G401 (cell line): Measurements from ENCODE around the gene LRCH1. TPM values are rescaled to one million over a fixed set of nuclear protein-coding genes. Genes with fewer than 3 reads are reported as not detected.

Source experiments
- DNase-seq: peaks from one replicate; pipeline ENCODE4 v3.0.0-alpha.2; 2015; ENCODE audit warnings: low spot score
- in situ Hi-C: cut with HindIII; loops from 2 replicates; pipeline ENCODE4 v1.10.0; 2016; ENCODE audit warnings: low sequenced_read_pairs, mixed read lengths
- total RNA-seq: library from RNA; depleted of rRNA; stranded (reverse); fragments of >200 nt; shearing (Covaris generic); gene quantifications from 2 replicates; pipeline ENCODE4 v1.2.3, GENCODE V29; 2014

Gene LRCH1
- total RNA-seq, 1 experiment from 2014 or later: 0.85 TPM

DNA sequence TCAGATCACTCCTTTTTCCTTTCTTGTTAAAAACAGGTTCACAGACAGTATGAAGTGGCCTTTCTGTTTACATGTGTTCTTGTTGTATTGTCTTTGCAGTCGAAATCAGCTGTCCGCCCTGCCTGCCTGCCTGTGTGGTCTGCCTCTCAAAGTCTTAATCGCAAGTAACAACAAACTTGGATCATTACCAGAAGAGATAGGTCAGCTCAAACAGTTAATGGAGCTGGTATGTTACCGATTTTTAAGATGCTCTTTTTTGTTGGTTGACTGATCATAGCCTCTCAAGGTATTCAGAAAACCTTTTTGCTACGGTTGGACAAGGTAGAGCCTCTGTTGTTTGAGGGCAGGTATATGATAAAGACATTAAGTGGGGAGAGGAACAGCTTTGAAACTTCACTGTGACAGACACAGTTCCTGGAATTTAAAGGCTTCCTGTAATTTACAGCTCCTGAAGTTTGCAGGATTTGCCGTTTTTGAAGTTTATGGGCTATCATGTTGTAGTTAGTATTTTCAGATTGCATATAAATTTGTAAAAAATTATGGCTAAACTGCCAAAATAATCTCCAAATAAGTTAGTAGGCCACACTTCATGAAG, 116.1 kb downstream of the LRCH1 start:
- DNase-seq: peak; percentile 58
- in situ Hi-C loops: no loop called here

DNA sequence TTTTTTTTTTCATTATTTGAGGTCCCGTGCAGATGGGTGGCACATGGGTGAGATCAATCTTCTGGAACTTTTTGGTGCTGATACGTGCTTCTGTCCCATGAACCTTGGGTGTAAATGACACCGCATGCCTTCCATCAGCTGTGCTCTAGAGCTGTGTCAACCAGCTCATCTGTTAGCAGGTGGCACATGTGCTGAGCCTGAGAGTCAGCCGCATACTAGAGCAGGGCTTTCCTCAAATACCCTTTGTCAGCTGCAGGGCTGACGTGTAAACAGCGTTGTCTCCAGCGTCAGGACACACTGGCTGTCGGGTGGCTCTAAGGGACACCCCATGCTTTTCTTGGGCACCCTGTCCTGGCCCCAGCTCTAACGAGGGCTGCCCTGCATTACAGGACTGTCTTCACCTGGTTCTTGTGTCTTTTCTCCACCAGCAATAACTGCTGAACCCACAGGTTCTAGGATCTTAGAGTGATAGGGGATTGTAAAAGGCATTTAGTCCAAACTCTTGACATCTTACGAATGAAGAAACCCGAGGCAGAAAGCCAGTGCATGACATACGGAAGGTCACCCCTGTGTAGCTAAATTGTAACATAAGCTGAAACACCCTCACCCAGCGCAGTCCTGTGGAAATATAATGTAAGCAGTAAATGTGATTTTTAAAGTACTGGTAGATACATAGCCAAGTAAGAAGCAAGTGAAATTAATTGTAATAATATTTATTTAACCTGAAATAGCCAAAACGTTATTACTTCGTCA, 119.5 kb downstream of the LRCH1 start:
- DNase-seq: peak; percentile 54
- in situ Hi-C loops: no loop called here

DNA sequence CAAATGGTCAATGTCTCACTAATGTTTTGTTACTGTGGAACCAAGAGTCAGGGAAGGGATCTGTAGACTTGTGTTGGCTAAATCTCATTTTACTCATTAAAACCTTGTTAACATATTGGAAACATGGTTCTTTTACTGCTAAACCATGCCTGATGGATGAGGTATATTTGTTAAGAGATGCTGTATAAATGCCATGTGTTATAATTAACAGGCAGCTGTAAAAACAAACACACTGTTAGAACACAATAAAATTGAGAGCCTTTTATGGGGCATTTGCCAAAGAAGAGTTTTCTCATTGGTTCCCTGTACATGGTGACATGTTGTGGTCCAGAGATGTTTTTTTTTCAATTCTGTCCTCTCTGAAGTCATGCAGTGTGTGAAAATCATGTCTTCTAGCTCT, 122.0 kb downstream of the LRCH1 start:
- no peak for DNase-seq
- in situ Hi-C loops: no loop called here

DNA sequence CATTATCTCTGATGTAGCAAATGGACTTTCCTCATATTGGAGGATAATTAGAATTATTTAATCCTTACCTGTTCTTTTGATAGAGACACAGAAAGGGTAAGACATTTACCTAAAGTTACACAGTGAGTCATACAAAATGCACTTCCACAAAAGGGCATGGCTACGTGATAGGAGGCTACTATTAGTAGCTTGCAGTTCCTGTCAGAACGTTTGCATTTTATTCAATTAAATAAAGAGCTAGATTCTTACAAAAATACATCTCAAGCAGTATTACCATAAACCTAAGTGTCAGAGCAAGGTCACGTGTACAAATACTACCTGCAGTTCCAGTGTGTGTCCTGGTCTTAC, 123.4 kb downstream of the LRCH1 start:
- in situ Hi-C loops: no loop called here

DNA sequence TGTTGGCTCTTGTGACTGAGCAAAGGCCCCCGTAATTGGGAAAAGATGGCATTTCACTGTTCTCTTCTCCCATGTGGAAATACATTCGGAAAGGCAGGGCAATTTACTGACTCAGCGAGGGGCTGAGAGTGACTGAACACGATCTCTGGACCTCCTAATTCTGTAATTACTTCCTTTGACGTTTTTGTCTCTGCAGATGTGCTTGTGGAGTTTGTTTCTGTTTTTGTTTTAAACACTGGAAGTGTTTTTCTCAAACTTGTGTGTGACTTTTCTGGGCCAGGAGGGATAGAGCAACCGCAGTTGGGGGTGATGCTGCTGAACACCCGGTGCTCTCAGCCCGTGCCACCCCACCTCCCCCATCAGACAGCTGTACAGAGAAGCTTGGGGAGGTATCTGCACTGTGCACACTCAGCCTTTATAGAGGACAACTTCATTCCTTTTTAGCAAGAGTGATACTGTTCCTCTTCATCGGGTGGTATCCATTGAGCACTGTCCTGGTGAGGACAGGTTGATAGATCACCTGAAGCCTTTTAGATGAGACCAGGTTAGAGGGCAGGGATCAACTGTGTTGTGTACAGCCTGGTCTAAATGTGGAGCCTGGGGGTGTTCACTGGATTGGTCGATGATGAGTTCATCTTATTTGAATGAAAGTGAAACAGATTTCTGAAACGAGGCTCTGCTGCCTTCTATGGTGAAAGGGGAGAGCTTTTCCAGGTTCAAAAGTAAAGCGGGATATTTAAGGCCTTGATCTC, 126.6 kb downstream of the LRCH1 start:
- in situ Hi-C loops: no loop called here
- DNase-seq: no peak

More for the DNA sequence above, 123.4 kb downstream of the LRCH1 start:
- no peak for DNase-seq

DNA sequence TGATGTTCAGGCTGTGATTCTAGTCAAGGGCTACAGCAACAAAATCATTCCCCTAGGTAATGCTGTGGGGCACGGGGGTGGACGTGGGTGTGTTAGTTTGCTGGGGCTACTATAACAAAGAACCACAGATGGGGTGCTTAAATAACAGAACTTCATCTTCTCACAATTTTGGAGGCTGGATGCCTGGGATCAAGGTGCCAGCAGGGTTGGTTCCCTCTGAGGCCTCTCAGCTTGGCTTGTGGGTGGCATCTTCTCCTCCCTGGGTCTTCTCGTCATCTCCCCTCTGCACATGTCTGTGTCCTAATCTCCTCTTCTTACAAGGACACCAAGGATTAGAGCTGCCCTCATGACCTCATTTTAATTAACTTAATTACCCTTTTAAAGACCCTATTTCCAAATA, 129.0 kb downstream of the LRCH1 start:
- in situ Hi-C loops: no loop called here
- DNase-seq: no peak

DNA sequence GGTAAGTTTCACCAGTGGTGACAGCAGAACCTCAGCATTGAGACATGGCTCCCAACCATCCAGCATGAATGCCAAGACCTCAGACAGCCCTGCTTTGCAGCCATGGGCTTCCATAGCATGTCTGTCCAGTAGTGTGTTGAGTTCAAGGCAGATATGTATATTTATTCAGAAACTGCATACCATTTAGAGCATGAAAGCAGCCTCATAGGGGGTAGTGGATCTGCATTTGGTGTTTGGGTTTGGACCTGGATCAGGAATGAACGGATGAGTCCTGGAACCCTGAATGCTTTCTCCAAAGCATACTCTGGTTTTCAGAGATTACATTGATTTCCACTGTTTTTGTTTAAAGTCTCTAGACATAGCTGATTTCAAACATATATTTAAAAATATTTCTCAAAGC, 129.7 kb downstream of the LRCH1 start:
- DNase-seq: no peak
- in situ Hi-C loops: no loop called here

DNA sequence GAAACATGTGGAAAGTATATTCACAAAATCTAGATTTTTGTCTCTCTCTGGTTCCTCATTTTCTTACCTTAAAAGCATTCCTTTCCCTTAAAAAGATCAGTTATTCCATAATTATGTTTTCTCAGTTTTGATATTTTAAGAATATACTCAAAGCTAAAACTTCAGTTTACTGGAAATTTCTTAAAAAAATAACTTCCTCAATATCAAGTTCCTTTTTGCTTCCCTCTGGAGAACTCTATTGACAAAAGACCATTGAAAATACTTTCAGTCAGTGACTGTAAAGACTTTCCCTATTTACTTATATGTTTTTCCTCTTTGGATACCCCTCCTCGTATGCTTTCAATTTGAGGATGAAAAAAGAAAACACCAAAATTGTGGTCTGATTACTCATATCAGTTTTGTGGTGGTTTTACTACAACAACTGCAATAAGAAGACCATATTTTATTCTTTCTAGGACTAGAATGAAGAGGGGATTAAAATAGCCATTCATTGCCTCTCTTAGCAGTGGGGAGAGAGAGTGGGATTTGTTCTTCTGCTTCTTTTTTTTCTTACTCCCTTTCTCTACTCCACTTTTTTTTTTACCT, 130.8 kb downstream of the LRCH1 start:
- DNase-seq: no peak
- in situ Hi-C loops: no loop called here

DNA sequence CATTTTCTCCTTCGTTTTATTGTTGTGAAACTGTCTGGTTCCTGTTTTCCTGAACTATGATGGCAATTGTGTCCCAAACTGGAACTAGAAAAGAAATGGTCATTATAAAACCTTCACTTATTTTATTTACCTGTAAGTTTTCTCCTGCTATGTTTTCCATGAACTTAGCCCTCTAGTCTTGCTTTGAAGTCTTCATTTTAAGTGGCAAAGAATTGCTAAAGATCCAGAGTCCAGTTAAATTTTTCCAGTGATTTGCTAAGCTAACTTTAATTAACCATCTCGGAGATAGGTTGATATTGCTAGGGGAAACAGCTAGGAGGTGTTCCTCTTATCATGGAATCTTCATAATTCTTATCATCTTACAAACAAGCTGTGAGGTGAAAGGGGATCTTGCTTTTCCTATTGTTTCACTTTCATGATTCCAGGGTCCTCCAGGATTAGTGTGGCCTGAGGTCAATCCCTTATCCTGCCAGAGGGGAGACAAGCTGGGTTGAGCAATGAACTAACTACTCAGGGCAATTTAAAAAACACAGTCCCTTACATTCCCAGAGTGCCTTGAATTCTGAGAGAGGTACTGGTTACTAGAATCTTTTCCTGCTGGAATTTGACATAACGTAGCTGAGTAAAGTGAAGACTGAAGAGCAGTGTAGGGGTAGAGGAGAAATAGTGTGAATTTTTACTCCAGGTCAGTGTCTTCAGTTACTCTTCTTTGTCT, 131.5 kb downstream of the LRCH1 start:
- no peak for DNase-seq

DNA sequence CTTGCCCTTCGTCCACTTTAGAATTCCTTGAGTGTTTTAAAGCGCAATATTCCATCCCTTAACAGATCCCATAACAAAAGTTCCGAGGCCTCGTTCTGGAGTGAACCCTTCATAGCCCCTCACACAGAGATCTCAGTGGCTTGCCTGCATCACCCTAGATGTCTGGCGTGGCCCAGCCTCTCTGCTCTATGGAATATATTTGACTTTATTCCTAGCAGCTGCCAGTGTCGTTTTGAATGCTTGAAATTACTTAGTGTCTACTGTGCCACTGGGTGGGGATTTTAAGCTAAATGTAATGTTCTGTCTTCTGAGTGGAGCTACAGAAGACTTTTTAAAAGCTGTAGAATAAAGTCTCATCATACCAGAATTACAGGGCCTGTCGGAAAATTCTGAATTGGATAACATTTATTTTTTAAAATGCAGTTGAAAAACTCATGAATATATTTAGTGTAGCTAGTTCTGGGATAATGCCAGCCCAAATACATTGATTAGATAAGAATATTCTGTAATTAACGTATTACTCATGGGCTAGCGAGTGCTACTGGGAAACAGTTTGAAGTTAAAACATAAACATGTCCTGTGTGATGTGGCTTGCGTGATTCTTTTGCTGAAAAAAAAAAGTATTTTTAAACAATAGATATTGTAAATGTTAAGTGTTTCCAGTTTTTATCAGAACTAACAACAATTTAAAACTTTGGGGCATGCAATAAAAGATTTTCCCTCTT, 132.2 kb downstream of the LRCH1 start:
- no peak for DNase-seq
- in situ Hi-C loops: no loop called here

More for the DNA sequence above, 131.5 kb downstream of the LRCH1 start:
- in situ Hi-C loops: no loop called here

DNA sequence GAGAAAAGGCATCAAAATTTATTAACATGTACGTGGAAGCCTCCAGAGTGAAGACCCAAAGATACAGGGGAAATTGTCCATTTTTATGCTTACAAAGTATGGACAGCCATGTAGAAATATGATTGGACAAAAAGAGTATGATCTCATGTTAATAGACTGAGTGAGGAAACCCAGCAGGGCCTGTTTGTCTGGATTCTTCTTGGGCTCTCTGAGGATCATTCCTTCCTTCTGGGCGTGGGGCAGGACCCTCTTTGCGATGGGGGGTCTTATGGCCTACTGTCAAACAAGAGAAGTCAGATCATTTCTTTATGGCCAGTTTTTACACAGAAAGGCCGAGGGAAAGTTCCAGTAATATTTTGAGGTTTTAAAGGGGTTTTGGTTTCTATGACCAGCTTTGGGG, 133.2 kb downstream of the LRCH1 start:
- in situ Hi-C loops: no loop called here
- DNase-seq: no peak

DNA sequence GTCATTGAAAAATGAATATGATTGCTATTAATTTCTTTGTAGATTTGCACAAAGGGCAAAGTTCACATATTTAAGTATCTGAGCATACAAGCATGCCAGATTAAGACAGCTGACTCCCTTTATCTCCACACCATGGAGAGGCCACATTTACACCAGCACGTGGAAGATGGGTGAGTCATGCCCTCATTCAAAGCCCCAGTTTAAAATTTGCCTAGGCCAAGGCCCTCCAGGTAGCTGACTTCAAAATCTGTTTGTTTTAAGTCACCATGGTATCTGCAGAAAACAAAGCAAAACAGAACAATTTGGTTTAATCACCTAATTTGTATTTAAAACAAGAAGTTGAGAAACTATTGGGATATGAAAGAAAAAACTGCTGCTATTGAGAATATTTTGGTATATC, 134.8 kb downstream of the LRCH1 start:
- in situ Hi-C loops: no loop called here
- DNase-seq: no peak

DNA sequence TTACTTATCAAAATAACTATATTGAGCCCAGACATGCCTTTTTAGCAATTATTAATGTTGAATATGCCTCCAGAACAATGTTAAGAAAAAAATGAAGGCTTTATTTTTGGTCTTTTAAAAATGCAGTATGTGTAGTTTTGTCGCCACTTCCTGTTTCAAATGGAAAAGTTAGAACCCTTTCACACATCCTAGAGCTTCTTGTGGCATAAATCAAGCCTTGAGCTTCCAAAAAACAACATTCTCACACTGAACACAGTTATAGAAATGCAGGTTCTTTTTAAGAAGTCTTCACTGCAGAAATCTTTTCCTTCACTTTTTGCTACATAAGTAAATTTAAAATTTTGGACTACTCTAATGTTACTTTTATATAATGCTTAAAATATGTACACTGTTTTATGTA, 135.3 kb downstream of the LRCH1 start:
- no peak for DNase-seq
- in situ Hi-C loops: no loop called here

DNA sequence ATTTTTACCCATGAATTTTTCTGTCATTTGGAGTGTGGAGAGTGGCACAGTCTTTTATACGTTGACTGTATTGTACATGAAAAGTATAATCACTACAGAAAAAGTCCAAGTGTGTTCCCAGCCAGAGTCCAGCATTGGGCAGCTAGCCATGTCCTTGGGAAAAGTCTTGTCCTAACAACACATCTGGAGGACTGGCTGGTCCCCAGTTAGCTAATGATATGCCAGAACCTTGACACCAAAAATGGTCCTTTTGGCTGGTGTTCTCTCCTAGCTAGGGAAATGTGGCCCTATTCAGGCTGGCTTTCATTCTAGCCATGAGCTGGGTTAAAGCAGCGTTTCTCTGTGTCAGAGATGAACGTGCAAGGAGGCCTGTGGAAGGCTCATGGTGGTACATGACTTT, 145.0 kb downstream of the LRCH1 start:
- in situ Hi-C loops: no loop called here

DNA sequence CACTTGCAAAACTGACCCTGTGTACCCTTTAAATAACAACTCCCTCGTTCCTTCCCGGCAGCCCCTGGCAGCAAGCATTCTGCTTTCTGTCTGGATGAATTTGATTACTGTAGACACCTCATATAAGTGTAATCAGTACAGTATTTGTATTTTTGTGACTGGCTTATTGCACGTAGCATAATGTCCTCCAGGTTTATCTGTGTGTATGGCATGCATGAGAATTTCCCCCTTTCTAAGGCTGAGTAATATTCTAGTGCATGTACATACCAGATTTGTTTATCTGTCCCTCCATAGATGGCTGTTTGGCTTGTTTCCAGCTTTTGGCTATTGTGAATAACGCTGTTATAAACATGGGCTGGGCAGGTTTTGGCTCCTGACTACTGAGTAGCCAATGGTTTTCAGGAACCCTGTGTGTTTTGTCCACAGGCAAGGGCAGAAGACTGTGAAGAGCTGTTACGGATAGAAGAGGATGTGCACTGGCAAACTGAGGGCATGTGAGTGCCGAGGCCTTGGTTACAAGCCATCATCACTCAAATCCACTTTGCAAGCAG, 146.0 kb downstream of the LRCH1 start:
- in situ Hi-C loops: no loop called here
- peak; percentile 49 for DNase-seq

More for the DNA sequence above, 145.0 kb downstream of the LRCH1 start:
- DNase-seq: no peak

DNA sequence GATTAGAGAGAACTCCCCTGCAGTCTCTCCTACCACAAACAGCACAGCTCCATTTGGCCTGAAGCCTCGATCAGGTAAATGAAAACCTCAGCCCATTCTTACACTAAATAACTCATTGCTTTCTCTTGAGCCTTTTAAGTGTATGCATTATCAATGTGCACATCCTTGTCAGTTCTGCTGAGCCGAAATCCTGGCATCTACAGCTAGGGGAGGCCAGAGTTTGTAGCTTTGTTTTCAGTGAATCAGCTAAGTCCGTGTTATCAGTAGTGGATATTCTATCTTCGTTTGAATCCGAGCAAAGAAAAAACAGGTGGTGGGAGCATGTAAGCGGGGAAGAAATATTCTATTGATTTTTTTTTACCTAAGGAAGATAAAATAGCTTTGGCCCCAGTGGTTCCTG, 159.6 kb downstream of the LRCH1 start:
- in situ Hi-C loops: no loop called here
- DNase-seq: no peak

DNA sequence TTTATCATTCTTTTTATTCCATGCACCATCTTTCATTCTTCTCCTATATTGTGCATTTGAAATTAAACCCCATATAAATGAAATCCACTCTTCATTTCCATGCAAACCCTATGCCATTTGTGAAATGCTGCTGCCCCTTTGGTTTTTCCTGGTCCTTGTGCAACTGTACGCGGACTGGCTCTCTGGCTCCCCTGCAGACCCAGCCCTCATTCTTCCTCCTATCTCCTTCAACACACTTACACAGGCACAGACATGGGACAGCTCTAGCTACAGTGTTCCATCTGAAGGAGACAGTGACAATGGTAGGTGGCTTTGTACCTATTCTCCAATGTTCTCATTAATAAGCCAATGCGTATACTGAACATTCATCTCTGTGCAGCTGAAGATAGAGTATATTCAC, 162.4 kb downstream of the LRCH1 start:
- in situ Hi-C loops: no loop called here
- DNase-seq: no peak

DNA sequence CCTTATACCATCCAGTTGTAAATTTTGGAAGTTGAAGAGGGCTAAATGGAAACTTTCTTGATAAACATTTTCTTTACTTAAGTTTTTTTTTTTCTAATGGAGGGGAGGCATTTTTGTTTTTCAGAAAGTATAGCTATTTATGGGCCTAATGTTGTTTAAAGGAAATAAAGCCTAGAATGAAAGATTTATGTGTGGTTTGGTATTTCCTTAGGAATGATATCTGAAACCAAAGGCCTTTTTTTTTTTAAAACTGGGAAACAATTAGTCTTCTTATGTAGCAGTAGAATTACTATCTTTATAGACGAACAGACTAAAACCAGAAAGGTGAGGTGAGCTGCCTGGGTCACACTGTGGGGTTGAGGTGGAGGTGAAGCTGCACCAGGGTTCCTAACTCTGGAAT, 163.9 kb downstream of the LRCH1 start:
- in situ Hi-C loops: no loop called here
- DNase-seq: no peak

DNA sequence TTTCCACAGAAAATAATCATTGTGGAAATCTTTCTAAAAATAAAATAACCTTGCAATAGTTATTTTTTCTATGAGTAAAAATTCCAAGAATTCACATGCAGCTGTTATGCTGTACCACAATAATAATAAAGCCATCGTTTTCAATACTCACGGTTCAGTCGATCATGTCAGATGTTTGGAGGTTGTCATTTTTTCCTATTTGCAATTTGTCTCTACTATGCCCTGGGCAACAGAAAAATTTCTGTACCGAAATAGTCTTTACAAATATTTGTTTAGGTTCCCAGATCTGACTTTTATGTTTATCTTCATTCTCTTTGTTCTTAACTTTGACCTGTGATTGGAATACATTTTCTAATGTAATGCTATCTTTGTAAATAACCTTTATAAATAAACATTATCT, 164.3 kb downstream of the LRCH1 start:
- in situ Hi-C loops: no loop called here
- no peak for DNase-seq
